HCT116 (cell line): Measurements from ENCODE around the gene SRGAP3.

Source experiments
- CEBPB ChIP-seq: IDR thresholded peaks from 2 replicates; pipeline ENCODE4 v1.6.1; 2012; ENCODE audit warnings: low read depth
- EGR1 ChIP-seq: IDR thresholded peaks from 2 replicates; pipeline ENCODE4 v1.6.1; 2012; ENCODE audit warnings: low read depth
- EZH2 ChIP-seq: fragments of 200-600 bp; sonication (generic); IDR thresholded peaks from 2 replicates; pipeline ENCODE4 v1.6.1; 2017; ENCODE audit warnings: antibody characterized with exemption, mixed run types
- POLR2A ChIP-seq: IDR thresholded peaks from 2 replicates; pipeline ENCODE4 v1.7.0; 2011; ENCODE audit warnings: borderline replicate concordance; ENCODE audit not compliant: insufficient read depth, insufficient read length; ENCODE audit errors: extremely low read depth
- POLR2AphosphoS5 ChIP-seq: IDR thresholded peaks from 2 replicates; pipeline ENCODE4 v1.6.1; 2011; ENCODE audit warnings: mild to moderate bottlenecking, low read depth, low read length, moderate library complexity
- REST ChIP-seq: IDR thresholded peaks from 2 replicates; pipeline ENCODE4 v1.6.1; 2012; ENCODE audit warnings: low read depth
- SIN3A ChIP-seq: IDR thresholded peaks from 2 replicates; pipeline ENCODE4 v1.6.1; 2012; ENCODE audit warnings: low read depth
- SP1 ChIP-seq: IDR thresholded peaks from 2 replicates; pipeline ENCODE4 v1.6.1; 2012; ENCODE audit warnings: low read depth
- YY1 ChIP-seq: IDR thresholded peaks from 2 replicates; pipeline ENCODE4 v1.6.1; 2011; ENCODE audit warnings: low read length, low read depth, moderate library complexity, mild to moderate bottlenecking; ENCODE audit not compliant: insufficient replicate concordance; ENCODE audit errors: extremely low read depth
- ZNF274 ChIP-seq: fragments of 200-500 bp; sonication (Bioruptor generic); IDR thresholded peaks from 2 replicates; pipeline ENCODE4 v1.6.1; 2014; ENCODE audit warnings: mild to moderate bottlenecking, low read depth, low read length, inconsistent platforms
- TF ChIP-seq, protein P1 (sequence below), 3 experiments: fragments of 200-600 bp in 1 of 3; sonication (generic) in 1 of 3; IDR thresholded peaks in 2 of 3; conservative IDR thresholded peaks in 1 of 3; 2 replicates each; pipeline ENCODE4 v1.5.1; 2012 to 2017; ENCODE audit warnings: low read depth in 2 of 3, low read length in 2 of 3, antibody characterized with exemption in 1 of 3, borderline replicate concordance in 1 of 3, control low read depth in 1 of 3, mild to moderate bottlenecking in 1 of 3, mixed read lengths in 1 of 3, mixed run types in 1 of 3, moderate library complexity in 1 of 3; ENCODE audit not compliant: insufficient read depth in 1 of 3
- TF ChIP-seq, protein P2 (sequence below): IDR thresholded peaks from 2 replicates; pipeline ENCODE4 v1.6.1; 2012

DNA sequence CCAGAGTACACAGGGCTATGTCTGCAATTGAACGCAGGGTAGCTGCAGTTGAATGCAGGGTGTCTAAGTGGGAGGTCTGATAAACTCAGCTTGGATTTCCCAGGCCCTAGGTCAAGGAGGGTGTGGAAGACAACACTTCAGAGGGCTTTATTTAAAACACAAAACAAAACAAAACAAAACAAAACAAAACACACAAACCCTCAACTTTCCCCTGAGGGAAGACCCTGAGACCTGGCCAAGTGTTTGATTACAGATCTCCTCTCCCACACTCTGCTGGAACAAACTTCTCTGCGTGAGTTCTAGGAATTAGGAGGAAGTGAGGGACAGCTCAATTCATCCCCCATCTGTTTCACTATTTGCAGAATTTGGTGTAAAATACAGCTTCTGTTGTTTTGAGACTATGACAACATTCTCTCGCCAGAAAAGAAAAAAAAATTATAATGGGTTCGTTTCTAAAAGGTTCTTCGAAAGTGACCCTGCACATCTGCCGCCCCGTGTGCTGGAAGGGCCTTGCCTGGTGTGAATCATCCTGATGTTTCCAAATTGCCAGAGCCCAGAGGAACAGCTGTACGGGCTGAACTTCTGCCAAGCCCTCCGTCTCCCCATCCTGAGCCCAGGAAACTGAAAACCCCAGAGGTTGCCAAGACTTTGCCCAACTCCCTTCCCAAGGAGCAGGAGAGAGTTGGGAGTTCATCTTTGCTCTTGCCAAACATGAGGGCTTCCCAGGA lies 212.9 kb downstream of the SRGAP3 start:
- TF ChIP-seq, protein P1, sequence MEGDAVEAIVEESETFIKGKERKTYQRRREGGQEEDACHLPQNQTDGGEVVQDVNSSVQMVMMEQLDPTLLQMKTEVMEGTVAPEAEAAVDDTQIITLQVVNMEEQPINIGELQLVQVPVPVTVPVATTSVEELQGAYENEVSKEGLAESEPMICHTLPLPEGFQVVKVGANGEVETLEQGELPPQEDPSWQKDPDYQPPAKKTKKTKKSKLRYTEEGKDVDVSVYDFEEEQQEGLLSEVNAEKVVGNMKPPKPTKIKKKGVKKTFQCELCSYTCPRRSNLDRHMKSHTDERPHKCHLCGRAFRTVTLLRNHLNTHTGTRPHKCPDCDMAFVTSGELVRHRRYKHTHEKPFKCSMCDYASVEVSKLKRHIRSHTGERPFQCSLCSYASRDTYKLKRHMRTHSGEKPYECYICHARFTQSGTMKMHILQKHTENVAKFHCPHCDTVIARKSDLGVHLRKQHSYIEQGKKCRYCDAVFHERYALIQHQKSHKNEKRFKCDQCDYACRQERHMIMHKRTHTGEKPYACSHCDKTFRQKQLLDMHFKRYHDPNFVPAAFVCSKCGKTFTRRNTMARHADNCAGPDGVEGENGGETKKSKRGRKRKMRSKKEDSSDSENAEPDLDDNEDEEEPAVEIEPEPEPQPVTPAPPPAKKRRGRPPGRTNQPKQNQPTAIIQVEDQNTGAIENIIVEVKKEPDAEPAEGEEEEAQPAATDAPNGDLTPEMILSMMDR (IDR thresholded peaks at IDR 0.05 in 2 of 3, conservative IDR thresholded peaks at IDR 0.05 in 1 of 3; ENCODE audit: borderline replicate concordance in 1 of 3, insufficient read depth in 1 of 3, low read depth in 2 of 3, low read length in 2 of 3): no peak
- TF ChIP-seq YY1 (no peak), SP1 (no peak), POLR2A (no peak), CEBPB (no peak), EGR1 (no peak), EZH2 (no peak), POLR2AphosphoS5 (no peak), ZNF274 (no peak), SIN3A (no peak), REST (no peak)
- TF ChIP-seq, protein P2, sequence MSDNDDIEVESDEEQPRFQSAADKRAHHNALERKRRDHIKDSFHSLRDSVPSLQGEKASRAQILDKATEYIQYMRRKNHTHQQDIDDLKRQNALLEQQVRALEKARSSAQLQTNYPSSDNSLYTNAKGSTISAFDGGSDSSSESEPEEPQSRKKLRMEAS: no peak
